ENCODE results near the gene RPP25L.

GRCh38 chr9:34629491-34629808 is 17.6 kb upstream of the RPP25L start:
- TF ChIP-seq CTCF (IDR thresholded peaks at IDR 0.05; ENCODE audit: insufficient read depth, low read length): no peak
- no peak for TF ChIP-seq REST (IDR thresholded peaks at IDR 0.05; ENCODE audit: insufficient replicate concordance, low read depth)
- TF ChIP-seq POLR2AphosphoS5 (IDR thresholded peaks at IDR 0.05; ENCODE audit: low read depth): no peak
- TF ChIP-seq SPI1 (IDR thresholded peaks at IDR 0.05; ENCODE audit: borderline replicate concordance, low read depth): no peak
- no peak for TF ChIP-seq GABPA (IDR thresholded peaks at IDR 0.05; ENCODE audit: low read depth)
